Activated CD8-positive, alpha-beta memory T cell treated with anti-CD3 and anti-CD28 coated beads, Interleukin-2, amount 50 U/mL, for 24 hours (primary cell): Measurements from ENCODE around the gene CHRNE.

Experiments
- DNase-seq: peaks from one replicate; pipeline ENCODE4 v3.0.0-alpha.2; 2020; ENCODE audit errors: extremely low read depth

CHRNE gene

DNA sequence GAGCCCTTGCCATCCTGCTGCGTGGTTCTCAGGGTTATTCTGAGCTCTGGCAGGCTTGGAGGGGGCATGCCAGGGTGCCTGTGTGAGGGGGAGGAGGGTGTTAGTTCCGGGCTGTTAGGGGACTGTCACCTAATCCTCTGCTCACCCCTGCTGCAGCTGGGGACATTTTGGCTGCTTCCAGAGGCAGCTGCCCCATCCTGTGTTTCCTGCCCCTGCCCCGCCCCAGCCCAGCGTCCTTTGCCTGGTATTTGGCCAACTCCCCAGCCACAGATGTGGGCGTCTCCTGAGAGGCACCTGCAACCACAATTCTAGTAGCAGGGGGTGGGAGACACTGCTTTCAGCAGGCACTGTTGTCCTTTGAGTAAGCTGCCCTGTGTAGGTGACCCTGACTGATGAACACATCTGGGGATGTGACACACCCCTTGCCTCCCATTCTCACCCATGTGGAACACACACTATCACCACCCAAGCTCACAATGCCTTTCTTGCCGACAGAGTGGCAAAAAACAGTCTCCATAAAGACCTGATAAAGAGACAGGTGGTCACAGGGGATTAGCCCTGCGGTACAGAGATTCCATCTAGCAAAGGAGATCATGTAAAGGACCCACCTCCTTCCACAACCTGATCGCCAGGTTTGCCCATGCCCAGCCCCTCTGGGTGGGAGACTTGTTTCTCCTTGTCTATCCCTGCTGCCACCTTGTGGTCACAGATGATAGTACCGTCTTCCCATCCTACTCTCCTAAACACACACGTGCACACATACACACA, at the start of gene CHRNE:
CHRNE (minus strand) TSS at position 48 of the 768 bp plus-strand sequence; CDS start at position 13, 35 bp downstream.
- DNase-seq = peak; percentile 48

DNA sequence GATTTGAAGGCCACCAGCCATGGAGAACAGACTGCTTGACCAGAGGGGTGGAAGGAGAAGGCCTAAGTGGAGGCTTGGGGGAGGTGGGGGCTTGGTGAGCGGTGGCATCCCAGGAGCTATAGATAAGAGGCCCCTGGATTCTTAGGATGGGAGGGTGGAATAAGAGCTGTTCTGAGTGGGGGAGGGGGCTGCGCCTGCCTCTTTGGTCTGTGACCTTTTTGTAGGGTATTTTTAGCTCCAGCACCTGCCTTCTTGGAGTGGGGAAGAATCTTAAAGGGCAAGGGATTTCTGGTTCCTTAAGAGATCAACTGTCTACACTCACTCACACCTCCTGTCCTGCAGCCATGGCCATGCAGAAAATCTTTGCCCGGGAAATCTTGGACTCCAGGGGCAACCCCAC, 48.6 kb upstream of the CHRNE start:
- DNase-seq = no peak

DNA sequence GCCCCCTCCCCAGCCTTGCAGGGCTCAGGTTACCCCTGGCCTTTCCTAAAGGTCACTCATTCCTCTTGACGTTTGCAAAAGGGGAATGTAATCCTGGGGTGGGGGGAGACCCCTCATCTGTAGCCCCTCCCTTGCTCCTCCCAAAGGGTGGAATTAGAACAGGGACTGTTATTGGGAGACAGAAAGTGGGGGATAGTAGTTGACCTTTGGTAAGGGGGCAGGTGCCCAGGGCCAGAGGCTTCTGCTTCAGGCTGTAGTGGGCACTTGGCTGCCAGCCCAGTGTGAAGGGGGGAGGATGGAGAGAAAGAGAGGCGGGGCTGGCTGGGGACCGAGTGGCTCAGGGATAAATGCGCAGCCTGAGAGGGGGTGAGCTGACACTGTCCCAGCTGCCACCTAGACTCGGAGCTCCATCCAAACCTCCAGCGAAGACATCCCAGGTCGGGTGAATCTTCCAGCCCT, 47.9 kb upstream of the CHRNE start, which contains the start of gene ENO3:
ENO3 (plus strand) TSS at position 374 of the 459 bp plus-strand sequence. CDS start 711 bp downstream, outside the sequence.
- DNase-seq = no peak

DNA sequence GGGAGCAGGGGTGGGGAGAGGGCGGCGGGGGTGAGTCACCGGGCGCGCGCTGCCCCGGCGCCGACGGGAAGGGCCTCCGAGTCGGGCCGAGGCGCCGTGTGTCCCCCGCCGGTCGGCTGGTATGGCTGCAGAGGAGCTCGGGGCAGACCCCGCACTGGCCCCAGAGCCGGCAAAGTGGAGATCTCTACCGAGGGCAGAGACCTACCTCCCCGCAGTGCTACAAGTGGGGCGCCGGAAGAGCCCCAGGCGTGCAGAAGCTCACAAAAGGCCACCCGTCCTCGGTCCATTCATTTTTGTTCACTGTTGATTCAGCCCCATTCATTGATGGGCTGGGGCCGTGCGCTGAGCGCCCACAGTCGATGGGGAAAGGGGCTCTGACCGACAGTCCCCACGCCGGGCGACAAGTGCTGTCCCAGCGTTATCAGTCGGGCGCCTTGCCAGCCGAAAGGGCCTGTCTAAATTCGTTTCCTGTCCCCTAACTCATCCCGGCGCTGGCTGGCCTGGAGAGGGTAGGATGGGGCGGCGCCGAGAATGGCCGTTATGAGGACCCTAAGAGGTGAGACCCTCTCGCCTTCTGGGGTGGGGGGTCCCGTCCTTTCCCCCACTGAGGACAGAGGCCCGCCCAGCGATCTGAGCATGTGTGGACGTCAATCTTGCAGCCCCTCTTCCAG, 47.3 kb upstream of the CHRNE start:
- no peak for DNase-seq

DNA sequence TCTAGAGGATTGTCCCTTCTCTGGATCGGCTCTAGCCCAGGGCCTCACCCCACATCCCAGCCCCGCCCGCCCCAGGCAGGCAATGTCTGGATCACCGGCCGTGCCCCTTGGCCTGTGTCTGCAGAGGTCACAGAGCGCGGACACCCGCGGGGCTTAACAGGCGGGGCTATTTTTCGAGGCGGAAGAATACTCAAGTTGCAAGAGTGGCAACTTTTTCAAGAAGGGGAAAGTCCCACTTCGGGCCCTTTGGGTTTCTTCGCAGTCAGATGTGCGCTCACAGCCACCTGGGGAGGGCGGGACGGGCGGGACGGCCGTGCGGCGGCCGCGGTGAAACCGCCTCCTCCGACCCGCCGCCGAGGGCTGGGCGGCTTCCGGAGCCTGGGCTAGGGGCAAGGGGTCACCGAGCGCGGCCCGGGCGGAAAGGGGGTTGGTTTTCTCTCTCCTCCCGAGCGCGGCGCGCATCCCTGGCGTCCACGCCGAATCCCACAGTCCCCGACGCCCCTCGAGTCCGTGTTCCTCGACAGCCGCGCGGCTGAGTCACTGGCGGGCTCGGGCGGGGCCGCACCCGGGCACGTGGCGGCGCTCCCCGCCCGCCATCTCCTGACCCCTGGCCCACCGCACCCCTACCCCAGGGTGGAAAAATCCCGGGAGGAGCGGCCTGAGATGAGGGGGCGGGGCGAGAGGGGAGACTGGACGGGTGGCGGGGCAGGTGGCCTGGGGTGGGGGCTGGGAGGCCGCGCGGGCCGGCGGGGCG, 46.6 kb upstream of the CHRNE start:
- peak; percentile 49 for DNase-seq

DNA sequence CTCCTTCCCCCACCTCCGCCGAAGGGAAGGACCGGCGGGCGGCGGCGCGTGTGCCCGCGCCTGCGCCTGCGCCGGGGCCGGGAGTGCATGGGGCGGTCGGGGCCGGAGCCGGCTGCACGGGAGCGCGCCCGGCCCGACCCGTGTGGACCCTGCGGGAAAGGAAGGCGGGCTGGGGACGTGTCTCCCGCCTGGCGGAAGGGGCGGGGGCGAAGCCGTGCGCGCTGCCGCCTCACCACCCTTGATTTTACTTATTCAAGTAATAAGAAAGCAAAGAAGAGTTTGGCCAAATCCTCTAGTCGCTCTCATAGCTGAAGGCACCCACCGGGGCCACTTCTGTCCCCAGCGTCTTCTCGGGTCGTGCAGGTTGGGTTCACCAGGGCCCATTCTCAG, 46.0 kb upstream of the CHRNE start:
- DNase-seq = no peak

DNA sequence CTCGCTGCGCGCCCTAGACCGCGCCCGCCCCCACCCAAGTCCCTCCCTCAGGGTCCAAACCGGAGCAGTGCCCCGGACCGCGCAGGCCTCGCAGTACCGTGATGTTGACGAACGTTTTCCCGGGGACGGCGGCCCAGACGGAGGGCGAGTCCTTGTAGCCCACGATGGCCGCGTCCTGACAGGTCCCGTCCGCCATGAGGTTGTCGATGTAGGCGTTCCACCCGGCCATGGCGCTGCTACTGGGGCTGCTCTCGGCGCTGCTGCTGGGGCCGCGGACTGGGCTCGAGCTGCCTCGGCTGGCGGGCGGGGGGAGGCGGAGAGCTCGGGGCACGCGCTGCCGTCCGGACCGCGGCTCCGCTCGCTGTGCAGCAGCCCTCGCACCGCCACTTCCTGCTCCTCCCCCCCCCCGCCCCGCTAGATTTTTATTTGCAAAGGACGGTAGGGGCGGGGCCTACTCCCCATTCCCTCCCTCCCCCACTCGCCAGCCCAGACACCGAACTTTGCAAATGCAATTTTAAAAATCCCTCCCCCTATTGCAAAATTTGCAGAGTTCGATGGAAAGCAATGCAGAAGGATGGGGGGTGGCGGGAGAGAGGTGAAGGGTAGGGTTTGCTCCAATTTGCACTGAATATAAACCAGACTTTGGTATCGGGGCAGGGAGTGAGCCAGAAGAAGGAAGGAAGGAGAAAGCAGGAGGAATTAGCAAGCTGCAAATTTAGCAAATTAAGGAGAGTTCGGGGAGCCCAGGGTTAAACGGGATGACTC, 45.5 kb upstream of the CHRNE start, which contains the start of gene PFN1:
PFN1 (minus strand) TSS at position 365 of the 765 bp plus-strand sequence; CDS start at position 229, 136 bp downstream.
- peak; percentile 86 for DNase-seq

DNA sequence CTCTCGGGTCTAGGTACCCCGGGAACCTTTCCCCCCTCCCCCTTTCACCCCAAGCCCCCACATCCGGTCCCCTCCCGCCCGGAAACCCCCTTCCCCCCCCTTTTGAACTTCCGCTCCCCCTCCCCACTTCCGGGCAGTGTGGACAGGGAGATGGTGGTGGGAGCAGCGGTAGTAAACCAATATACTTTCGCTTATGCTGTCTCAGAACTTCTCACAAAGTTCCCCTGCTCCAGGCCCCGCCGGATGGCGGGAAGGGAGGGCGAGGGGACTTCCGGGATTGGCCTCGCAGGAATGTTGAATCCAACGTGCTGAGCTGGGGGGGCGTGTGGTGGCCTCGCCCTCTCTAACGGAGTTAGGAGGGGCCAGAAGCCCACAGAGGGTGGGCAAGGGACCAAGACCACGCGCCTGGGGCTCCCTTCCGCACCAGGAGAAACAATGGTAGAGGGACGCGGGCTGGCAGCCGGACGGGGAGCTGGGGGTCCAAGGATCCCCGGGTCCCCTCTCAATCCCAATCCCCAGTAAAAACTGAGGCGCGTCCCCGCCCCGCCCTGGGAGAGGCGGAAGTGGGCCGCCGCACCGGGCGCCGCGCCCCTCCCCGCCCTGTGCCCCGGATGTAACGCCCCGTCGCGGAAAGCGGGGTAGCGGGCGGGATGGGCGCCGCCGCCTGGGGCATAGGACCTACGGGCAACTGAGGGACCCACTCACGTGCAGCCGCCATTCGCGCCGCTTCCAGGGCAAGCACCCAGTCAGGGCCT, 44.7 kb upstream of the CHRNE start:
- DNase-seq = no peak

DNA sequence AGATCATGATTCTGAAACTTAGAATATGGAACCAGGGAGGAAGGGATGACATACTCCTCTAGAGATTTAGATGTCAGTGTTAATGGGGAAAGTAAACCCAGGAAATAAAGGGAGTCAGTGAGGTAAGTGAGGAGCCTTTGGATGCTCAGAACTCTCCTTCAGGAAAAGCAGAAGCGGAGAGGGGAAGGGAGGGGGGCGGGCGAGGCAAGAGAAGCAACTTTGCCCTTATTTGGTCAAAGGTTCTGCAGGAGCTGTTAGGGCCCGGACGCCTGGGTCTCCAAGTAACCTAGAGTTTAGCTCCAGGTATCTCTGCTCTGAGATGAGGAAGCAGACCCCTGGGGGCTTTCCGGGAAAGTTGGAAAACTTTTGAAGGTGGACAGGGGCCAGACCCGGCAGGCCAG, 44.1 kb upstream of the CHRNE start:
- no peak for DNase-seq

DNA sequence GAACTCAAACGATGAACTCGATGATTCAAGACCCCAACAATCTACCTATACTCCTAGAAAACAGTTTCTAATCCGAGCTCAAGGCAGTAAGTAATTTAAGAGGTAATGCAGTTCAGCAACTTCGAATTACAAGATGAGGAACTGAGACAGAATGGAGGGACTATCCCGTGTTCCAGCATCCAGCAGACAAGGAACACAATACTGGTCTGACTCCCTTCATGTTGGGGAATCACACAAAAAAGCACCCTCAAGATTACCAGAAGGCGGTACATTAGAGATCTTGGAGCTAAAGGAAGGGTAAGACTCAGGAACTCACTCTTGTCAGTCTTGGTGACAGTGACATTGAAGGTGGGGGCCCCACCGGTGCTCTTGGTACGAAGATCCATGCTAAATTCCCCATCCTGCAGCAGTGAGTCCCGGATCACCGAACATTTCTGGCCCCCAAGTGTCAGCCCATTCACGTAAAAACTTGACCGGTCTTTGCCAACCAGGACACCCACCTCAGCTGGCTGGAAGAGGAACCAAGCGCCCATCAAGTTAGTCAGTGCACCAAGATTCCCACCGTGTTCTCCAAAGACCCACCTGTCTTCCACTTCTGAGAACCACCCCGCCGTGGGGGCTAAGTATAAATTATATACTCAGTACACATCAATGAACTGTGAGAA, 43.5 kb upstream of the CHRNE start:
- no peak for DNase-seq

DNA sequence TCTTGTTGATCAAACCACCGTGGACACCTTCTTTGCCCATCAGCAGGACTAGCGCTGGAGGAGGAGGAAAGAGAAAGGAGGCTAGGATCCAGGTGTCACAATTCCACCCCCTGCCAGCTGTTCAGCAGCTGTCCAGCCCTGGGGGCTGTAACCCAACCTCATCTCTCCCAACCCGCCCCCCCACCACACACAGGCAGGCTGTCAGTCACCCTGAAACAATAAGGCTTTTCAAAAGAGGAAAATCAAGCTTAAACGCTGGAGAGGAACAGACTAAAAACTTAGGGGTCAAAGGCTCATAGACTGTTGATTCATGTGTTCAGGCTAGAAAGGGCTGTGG, 43.0 kb upstream of the CHRNE start:
- DNase-seq = no peak

DNA sequence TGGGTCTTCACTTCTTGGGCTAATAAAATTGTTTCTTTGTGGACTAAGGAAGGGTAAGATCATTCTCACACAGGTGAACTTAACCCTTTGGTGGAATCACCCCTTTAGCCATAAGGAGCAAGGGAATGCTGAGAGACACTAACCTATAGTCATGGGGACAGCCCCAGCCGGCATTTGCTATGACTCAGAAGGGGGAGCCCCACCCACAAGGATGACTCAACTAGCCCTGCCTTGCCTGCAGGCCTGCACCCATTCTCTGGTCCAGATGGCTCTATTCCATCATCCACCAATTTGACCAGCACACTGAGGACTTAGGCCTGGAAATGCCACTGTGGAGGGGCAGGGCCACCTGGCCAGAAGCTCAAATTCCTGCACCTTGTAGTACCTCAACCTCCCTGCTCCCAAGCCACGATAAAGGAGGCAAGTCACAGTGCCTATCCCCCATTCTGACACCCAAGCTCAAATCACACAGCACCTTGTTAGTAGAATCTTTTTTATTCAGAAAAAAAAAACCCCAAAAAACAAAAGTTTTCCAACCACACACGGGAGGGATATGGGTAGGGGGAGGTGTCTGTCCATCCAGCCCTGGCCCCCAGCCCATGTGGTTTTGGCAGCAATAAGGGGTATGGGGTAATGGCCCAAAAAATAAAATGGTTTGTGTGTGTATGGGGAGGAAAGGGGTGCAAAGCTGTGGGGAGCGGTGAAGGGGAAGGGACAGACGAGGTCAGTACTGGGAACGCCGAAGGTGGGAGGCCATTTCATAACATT, 42.5 kb upstream of the CHRNE start:
- peak; percentile 77 for DNase-seq

DNA sequence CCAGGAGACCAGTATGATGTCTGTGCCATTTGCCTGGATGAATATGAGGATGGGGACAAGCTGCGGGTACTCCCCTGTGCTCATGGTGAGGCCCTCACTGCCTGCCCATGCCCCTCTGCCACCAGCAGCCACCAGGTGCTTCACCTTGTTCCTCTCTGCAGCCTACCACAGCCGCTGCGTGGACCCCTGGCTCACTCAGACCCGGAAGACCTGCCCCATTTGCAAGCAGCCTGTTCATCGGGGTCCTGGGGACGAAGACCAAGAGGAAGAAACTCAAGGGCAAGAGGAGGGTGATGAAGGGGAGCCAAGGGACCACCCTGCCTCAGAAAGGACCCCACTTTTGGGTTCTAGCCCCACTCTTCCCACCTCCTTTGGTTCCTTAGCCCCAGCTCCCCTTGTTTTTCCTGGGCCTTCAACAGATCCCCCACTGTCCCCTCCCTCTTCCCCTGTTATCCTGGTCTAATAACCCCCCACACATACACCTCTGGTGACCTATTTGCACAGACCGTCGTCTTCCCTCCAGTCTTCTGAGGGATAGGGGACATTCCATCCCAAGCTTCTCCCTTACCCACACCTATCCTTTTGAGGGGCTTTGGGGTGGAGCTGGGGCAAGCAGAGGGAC, 41.8 kb upstream of the CHRNE start:
- no peak for DNase-seq

DNA sequence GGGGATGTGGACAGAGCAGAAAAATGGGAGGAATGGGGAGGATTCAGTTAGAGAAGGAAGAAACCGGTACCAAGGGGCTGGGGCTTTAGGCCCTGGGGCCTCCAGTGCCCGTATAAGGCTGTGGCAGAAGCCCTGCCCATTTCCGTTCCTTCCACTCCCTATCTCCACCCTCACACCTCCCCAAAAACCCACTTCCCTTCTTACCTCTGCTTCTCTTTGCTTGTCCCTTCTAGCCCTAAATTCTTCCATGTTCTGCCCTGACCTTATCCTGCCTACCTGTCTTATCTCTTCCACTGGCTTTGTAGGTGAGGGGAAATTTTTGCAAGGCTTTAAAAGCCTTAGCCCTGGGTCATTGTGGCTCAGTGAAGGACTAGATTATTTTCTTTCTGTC, 41.3 kb upstream of the CHRNE start:
- no peak for DNase-seq

DNA sequence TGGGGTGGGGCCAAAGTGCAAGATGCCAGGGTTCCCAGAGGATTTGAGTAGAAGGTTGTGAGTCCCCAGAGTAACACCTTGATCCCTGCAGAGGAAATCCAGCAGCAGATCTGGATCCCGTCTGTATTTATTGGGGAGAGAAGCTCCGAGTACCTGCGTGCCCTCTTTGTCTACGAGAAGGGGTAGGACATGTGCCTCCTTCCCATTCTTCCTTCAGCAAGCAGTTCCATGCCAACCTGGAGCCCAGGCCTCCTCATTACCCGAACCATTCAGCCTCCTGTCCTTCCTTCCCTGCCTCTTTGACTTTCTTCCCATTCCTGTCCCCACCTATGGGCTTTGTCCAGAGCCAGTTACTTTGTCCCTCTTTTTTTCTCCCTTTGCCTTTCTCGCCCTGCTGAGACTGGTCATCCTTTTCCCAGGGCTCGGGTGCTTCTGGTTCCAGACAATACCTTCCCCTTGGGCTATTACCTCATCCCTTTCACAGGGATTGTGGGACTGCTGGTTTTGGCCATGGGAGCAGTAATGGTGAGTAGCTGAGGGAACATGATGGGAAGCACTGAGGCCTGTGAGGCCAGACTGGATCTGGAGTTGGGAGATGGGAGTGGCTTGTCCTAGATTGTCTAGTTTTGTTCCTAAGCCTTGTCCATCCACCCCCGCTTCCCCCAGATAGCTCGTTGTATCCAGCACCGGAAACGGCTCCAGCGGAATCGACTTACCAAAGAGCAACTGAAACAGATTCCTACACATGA, 40.0 kb upstream of the CHRNE start:
- DNase-seq = no peak

DNA sequence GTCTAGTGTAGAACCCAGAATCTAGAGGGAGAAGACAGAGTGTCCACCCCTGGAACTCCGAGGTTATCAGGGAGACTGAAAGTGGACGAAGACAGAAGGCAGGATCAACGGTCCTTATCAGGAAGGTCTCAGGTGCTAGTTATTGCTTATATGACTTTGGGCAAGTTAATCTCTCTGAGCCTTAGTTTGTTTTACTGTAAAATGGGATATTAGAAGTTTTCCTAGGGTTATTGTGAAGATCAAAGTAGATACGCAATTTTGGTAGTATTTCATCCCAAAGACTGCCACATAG, 38.4 kb upstream of the CHRNE start:
- no peak for DNase-seq

DNA sequence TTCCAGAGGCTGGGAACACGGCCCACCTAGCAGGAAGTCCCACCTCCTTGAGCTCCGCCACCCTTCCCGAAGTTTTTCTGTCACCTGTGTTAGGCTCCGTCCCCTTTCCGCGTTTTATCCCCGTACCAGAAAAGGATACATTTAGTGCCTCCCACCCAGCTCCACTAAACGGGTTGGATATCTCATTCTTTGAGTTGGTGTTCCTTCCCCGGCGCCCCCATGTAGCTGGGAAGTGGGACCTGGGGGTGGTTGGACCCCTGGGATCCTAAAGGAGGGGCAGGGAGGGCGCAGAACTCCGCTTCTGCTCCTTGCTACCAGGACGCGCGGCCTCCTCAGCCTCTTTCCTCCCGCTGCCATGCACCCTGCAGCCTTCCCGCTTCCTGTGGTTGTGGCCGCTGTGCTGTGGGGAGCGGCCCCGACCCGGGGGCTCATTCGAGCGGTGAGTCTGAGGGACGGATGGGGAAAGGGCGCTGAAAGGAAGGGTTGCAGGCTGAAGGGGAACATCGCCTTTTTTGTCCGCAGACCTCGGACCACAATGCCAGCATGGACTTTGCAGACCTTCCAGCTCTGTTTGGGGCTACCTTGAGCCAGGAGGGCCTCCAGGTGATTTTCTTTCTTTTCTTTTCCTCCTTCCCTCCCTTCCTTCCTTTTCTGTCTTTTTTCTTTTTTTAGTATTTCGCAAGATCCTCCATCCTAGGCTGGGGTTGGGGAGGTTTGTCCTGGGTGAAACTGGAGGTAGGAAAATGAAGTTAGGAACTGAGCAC, 37.8 kb upstream of the CHRNE start:
- no peak for DNase-seq
